Type B pancreatic cell (in vitro differentiated cells): ENCODE data around the gene AFF2. TPM values are rescaled to one million over a fixed set of nuclear protein-coding genes. Genes with fewer than 3 reads are reported as not detected.

ENCODE experiments used
- DNase-seq: peaks from one replicate; pipeline ENCODE4 v3.0.0; 2021; ENCODE audit warnings: mixed read lengths; ENCODE audit not compliant: unreplicated experiment; ENCODE audit errors: extremely low spot score
- H3K27ac Mint-ChIP-seq: 2 replicates; pipeline ENCODE4 v1.8.0; 2021; ENCODE audit warnings: mild to moderate bottlenecking, mixed read lengths
- H3K27me3 Mint-ChIP-seq: 2 replicates; pipeline ENCODE4 v1.8.0; 2021; ENCODE audit warnings: mixed read lengths
- H3K36me3 Mint-ChIP-seq: 2 replicates; pipeline ENCODE4 v1.8.0; 2021; ENCODE audit warnings: mixed read lengths
- H3K4me1 Mint-ChIP-seq: one replicate; pipeline ENCODE4 v1.8.0; 2021; ENCODE audit warnings: mixed read lengths; ENCODE audit not compliant: unreplicated experiment
- H3K4me3 Mint-ChIP-seq: 2 replicates; pipeline ENCODE4 v1.8.0; 2021; ENCODE audit warnings: mild to moderate bottlenecking, mixed read lengths
- H3K9me3 Mint-ChIP-seq: 2 replicates; pipeline ENCODE4 v1.8.0; 2021; ENCODE audit warnings: mixed read lengths
- total RNA-seq: library from RNA; stranded (reverse); gene quantifications from 2 replicates; pipeline ENCODE4 v1.2.1, GENCODE V29; 2021; ENCODE audit warnings: low replicate concordance
- TF ChIP-seq, protein P1 (sequence below): fragments of 200-600 bp; sonication (generic); conservative IDR thresholded peaks from 2 replicates; pipeline ENCODE4 v1.5.0; 2021; ENCODE audit warnings: antibody characterized with exemption, mild to moderate bottlenecking

The AFF2 gene
- total RNA-seq, 1 donor from 2014 or later = 21.3 TPM

DNA sequence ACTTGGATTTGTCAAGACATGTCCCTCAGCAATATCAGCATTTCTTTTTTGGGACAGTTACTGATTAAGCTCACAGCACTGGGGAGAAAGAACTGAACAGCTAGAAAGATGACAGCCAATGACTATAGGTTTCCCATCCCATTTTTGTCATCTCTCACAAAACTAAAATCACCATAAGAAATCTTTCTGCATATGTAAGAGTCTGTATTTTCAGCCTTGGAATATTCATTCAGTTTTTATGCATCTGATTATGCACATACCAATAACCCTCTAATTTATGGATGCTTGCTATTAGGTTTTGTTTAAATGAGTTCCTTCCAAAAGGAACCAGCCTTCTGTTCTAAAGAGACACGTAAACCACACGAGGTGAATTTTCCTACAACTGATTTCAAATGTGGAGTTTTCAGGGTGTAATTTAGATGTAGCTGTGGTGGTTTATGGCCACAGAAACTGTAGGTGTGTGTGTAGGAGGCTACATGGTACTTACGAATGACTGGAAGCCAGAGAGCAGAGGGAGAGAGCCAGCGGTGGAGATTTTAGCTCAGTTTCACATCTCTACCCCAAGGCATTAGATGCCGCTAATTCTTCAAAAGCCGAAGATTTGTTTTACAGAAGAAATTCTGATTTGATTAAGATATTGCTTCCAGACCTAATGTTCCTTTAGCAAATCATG is 55.3 kb downstream of the AFF2 start:
- DNase-seq = no peak
- Mint-ChIP-seq H3K4me3 (no peak overlapping the region), H3K4me1 (no peaks in the 10 kb centered on the region), H3K27me3 (no peaks in the 10 kb centered on the region), H3K27ac (no peak overlapping the region), H3K36me3 (no peaks in the 10 kb centered on the region), H3K9me3 (no peaks in the 10 kb centered on the region)
- TF ChIP-seq, protein P1, sequence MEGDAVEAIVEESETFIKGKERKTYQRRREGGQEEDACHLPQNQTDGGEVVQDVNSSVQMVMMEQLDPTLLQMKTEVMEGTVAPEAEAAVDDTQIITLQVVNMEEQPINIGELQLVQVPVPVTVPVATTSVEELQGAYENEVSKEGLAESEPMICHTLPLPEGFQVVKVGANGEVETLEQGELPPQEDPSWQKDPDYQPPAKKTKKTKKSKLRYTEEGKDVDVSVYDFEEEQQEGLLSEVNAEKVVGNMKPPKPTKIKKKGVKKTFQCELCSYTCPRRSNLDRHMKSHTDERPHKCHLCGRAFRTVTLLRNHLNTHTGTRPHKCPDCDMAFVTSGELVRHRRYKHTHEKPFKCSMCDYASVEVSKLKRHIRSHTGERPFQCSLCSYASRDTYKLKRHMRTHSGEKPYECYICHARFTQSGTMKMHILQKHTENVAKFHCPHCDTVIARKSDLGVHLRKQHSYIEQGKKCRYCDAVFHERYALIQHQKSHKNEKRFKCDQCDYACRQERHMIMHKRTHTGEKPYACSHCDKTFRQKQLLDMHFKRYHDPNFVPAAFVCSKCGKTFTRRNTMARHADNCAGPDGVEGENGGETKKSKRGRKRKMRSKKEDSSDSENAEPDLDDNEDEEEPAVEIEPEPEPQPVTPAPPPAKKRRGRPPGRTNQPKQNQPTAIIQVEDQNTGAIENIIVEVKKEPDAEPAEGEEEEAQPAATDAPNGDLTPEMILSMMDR = no peak

DNA sequence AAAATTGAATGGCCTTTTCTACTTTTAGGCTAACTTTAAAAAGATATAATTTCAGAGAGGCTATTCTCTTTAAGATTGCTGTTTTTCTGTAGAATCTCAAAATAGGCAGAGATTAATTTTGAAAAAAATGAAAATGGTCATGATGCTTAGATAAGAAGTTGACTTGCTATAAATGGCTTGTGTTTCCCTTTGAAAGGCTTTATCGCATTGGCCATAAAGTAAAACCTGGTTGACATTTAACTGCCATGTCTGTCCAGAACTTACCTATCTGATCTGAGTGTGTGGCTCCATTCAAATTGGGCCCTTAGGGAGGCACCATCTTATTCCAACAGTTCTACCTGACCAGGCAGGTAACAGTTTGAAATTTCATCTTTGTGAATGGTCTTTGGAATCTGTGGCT is 56.1 kb downstream of the AFF2 start:
- no peak overlapping the region for H3K4me3 Mint-ChIP-seq
- TF ChIP-seq, protein P1 = no peak
- no peak overlapping the region for H3K27ac Mint-ChIP-seq
- no peaks in the 10 kb centered on the region for H3K4me1 Mint-ChIP-seq
- no peaks in the 10 kb centered on the region for H3K36me3 Mint-ChIP-seq
- no peak for DNase-seq
- H3K27me3 Mint-ChIP-seq = no peaks in the 10 kb centered on the region
- no peaks in the 10 kb centered on the region for H3K9me3 Mint-ChIP-seq

DNA sequence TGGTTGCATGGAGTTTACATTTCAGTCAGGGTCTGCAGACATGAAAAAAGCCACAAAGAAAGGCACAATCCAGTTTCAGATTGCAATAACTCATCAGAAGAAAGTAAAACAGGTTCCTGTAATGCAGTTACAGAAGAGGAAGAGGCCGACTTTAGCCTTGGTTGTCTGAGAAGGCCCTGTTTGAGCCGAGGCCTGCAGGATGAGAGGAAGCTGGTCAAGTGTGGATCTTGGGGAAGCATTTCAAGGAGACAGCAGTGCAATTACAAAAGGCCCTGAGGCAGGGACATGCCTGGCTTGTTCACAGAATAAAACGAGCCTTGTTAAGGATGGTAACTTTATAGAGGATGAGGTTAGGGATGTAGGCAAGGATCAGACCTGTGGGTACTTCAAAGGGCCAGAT is 62.4 kb downstream of the AFF2 start:
- H3K36me3 Mint-ChIP-seq = no peaks in the 10 kb centered on the region

DNA sequence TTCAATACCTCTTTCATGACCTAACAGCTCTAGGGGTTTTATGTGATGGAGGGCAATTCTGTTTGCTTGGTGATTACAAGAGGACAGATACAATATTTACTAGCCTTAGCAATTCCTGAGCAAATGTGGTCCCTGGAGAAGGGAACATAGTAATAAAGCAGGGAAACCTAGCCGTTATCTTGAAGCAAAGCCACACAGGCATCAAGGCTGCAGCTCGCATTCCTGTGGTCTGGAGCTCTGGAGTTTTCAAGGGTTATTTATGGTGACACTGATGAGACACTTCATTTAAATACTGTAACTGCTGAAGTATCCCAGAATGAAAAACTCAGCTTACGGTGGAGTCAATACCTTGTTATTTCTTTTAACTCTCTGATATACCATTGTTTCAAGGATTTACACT is 66.8 kb downstream of the AFF2 start:
- TF ChIP-seq, protein P1 = no peak
- Mint-ChIP-seq H3K4me3 (no peak overlapping the region), H3K27me3 (no peaks in the 10 kb centered on the region), H3K9me3 (no peaks in the 10 kb centered on the region), H3K27ac (no peak overlapping the region), H3K4me1 (no peaks in the 10 kb centered on the region), H3K36me3 (no peaks in the 10 kb centered on the region)
- no peak for DNase-seq

More for the DNA sequence above, 62.4 kb downstream of the AFF2 start:
- Mint-ChIP-seq H3K9me3 (no peaks in the 10 kb centered on the region), H3K27ac (no peak overlapping the region), H3K27me3 (no peaks in the 10 kb centered on the region), H3K4me3 (no peak overlapping the region), H3K4me1 (no peaks in the 10 kb centered on the region)
- TF ChIP-seq, protein P1 = no peak
- no peak for DNase-seq

DNA sequence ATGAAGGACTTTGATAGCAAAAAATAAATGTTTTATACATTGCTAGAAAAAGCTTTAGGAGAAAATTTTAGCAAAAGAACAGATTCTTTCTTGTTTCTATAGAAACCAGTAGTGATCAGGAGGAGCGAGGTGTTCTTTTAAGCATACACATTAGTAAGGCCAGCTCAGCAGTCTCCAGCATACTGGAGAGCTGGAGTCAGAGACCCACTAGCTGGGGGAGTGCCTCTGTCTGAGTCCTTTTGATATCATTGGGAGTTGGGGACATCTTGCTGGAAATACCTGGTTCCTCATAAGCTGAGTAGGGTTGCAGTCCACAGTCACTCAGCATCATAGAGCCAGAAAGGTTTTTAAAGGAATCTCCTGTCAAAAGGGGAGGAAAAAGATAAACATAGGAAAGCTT is 67.4 kb downstream of the AFF2 start:
- H3K9me3 Mint-ChIP-seq = no peaks in the 10 kb centered on the region
- no peak overlapping the region for H3K4me3 Mint-ChIP-seq
- no peaks in the 10 kb centered on the region for H3K4me1 Mint-ChIP-seq
- H3K36me3 Mint-ChIP-seq = no peaks in the 10 kb centered on the region
- TF ChIP-seq, protein P1 = no peak
- no peaks in the 10 kb centered on the region for H3K27me3 Mint-ChIP-seq
- no peak overlapping the region for H3K27ac Mint-ChIP-seq
- no peak for DNase-seq

DNA sequence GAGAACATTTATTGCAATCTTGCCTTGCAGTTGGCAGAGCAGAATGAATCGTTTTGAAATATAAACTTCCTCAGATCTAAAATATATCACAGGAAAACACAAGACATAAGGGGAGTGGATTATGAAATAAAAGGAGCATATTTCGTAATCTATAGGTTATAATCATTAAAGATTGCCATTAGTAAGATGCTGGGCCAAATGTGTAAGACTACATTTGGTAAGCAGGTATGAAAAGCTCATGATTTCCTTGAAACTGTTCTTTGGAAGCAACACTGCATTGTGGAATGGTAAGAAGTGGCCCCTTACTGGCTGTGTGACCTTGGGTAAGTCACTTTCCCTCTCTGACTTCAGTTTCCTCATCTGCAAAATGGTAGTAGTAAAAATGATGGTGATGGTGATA is 68.3 kb downstream of the AFF2 start:
- Mint-ChIP-seq H3K4me1 (no peaks in the 10 kb centered on the region), H3K36me3 (no peaks in the 10 kb centered on the region), H3K9me3 (no peaks in the 10 kb centered on the region), H3K4me3 (no peak overlapping the region), H3K27me3 (no peaks in the 10 kb centered on the region), H3K27ac (no peak overlapping the region)
- TF ChIP-seq, protein P1 = no peak
- DNase-seq = no peak
